Endodermal cell (in vitro differentiated cells): Measurements from ENCODE around the gene ACADS. TPM values are rescaled to one million over a fixed set of nuclear protein-coding genes. Genes with fewer than 3 reads are reported as not detected.
A peak's percentile ranks its signal among the peaks of the same experiment; 100 is the strongest.

ENCODE experiments used
- DNase-seq: peaks from one replicate; pipeline ENCODE4 v3.0.0-alpha.2; 2017
- H3K27ac ChIP-seq: 2 replicates; pipeline ENCODE4 v1.5.1; 2013; ENCODE audit warnings: mild to moderate bottlenecking, low read depth, low read length, moderate library complexity
- H3K27me3 ChIP-seq: 2 replicates; pipeline ENCODE4 v1.6.1; 2013; ENCODE audit warnings: mild to moderate bottlenecking, low read length, moderate library complexity; ENCODE audit not compliant: insufficient read depth, control insufficient read depth, poor library complexity, severe bottlenecking
- H3K36me3 ChIP-seq: 2 replicates; pipeline ENCODE4 v1.7.0; 2013; ENCODE audit warnings: mild to moderate bottlenecking, low read length, moderate library complexity; ENCODE audit not compliant: control insufficient read depth, insufficient read depth
- H3K4me1 ChIP-seq: one replicate; pipeline ENCODE4 v1.7.0; 2013; ENCODE audit warnings: low read length; ENCODE audit not compliant: control insufficient read depth, insufficient read depth
- H3K4me3 ChIP-seq: 2 replicates; pipeline ENCODE4 v1.5.1; 2013; ENCODE audit warnings: mild to moderate bottlenecking, low read length, moderate library complexity
- H3K9ac ChIP-seq: 2 replicates; pipeline ENCODE4 v1.6.1; 2013; ENCODE audit warnings: mild to moderate bottlenecking, low read length, moderate library complexity; ENCODE audit not compliant: poor library complexity, severe bottlenecking; ENCODE audit errors: extremely low read depth
- H3K9me3 ChIP-seq: 2 replicates; pipeline ENCODE4 v1.6.1; 2013; ENCODE audit warnings: mild to moderate bottlenecking, low read length, moderate library complexity; ENCODE audit not compliant: control insufficient read depth
- H3K27ac Mint-ChIP-seq: 2 replicates; pipeline ENCODE4 v1.8.0; 2020; ENCODE audit warnings: mixed read lengths
- H3K27me3 Mint-ChIP-seq: 2 replicates; pipeline ENCODE4 v1.8.0; 2021; ENCODE audit warnings: mild to moderate bottlenecking, mixed read lengths; ENCODE audit not compliant: insufficient read depth
- H3K36me3 Mint-ChIP-seq: 2 replicates; pipeline ENCODE4 v1.8.0; 2020; ENCODE audit warnings: low read depth, mixed read lengths
- H3K4me1 Mint-ChIP-seq: 2 replicates; pipeline ENCODE4 v1.8.0; 2020; ENCODE audit warnings: mixed read lengths
- H3K4me3 Mint-ChIP-seq: 2 replicates; pipeline ENCODE4 v1.8.0; 2020; ENCODE audit warnings: mild to moderate bottlenecking, moderate library complexity, mixed read lengths
- H3K9me3 Mint-ChIP-seq: 2 replicates; pipeline ENCODE4 v1.8.0; 2020; ENCODE audit warnings: mild to moderate bottlenecking, mixed read lengths
- CTCF ChIP-seq: fragments of 200-600 bp; sonication (generic); conservative IDR thresholded peaks from 2 replicates; pipeline ENCODE4 v1.5.0; 2021; ENCODE audit warnings: antibody characterized with exemption, mild to moderate bottlenecking
- WGBS, 2 experiments: methylation state at CpG; one replicate each; pipeline versions ENCODE4 v1.1.5 to v1.1.7; 2013; ENCODE audit warnings: missing lambda C conversion rate in 2 of 2, mixed read lengths in 1 of 2; ENCODE audit not compliant: insufficient coverage in 1 of 2, insufficient read length in 1 of 2; 5-methylcytosine and 5-hydroxymethylcytosine counted together
- total RNA-seq, 2 donors: library from RNA; stranded (reverse); fragmentation: NEBNext Ultra II Directional in 1 of 2; extraction: Animal tissue kit (Norgen Biotek cat#: 25700) in 1 of 2; gene quantifications; 2 replicates in 1 of 2; 3 replicates in 1 of 2; pipeline ENCODE4 v1.2.1, GENCODE V29; 2021

The ACADS gene
- total RNA-seq, 2 donors from 2014 or later = 8.0 to 9.2 TPM

DNA sequence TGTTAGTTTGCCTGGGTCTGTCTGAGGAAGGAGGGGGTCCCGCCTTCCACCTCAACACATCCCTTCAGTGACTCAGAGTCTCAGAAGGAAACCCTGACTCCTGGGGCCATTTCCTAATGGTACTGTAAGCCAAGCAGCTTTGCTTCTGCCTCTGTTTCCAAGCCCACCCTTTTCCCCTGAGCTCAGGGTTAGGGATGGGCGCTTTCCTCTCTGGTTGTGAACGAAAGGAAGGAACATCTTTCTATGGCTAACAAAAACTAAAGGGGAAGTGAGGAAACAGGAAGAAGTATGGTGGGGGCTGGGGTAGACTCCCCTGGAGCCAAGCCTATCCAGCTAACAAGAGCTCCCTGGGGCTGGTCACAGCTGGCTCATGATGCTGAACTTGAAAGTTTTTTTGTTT, 27.0 kb upstream of the ACADS start:
- H3K4me3 ChIP-seq = no peak overlapping the region
- no peaks in the 10 kb centered on the region for H3K9me3 ChIP-seq
- peaks cover 98% of the 10 kb centered on the region for H3K36me3 ChIP-seq
- WGBS, 2 experiments = 93% methylated on average over 3 of the region's 3 CpGs; no CpG with 5 or more reads in 1 of the 2 experiments
- Mint-ChIP-seq H3K27me3 (no peaks in the 10 kb centered on the region), H3K4me3 (no peak overlapping the region), H3K9me3 (no peaks in the 10 kb centered on the region), H3K4me1 (peaks cover 2% of the 10 kb centered on the region), H3K27ac (peak overlapping the region; percentile 48), H3K36me3 (peaks cover 76% of the 10 kb centered on the region)
- no peak for TF ChIP-seq CTCF
- H3K27me3 ChIP-seq = no peaks in the 10 kb centered on the region
- no peak overlapping the region for H3K9ac ChIP-seq
- DNase-seq = no peak
- H3K4me1 ChIP-seq = no peaks in the 10 kb centered on the region
- H3K27ac ChIP-seq = no peak overlapping the region

GRCh38 chr12:120699553-120699952, 26.1 kb upstream of the ACADS start:
- peaks cover 68% of the 10 kb centered on the region for H3K36me3 Mint-ChIP-seq
- WGBS, 2 experiments = 96% methylated on average over 4 to 7 of the region's 7 CpGs
- Histone ChIP-seq H3K27ac (no peak overlapping the region), H3K4me1 (no peaks in the 10 kb centered on the region), H3K36me3 (peaks cover 92% of the 10 kb centered on the region), H3K9ac (no peak overlapping the region), H3K27me3 (no peaks in the 10 kb centered on the region), H3K4me3 (no peak overlapping the region), H3K9me3 (no peaks in the 10 kb centered on the region)
- no peak overlapping the region for H3K4me3 Mint-ChIP-seq
- DNase-seq = no peak
- no peak for TF ChIP-seq CTCF
- H3K27ac Mint-ChIP-seq = no peak overlapping the region
- no peaks in the 10 kb centered on the region for H3K9me3 Mint-ChIP-seq
- H3K27me3 Mint-ChIP-seq = no peaks in the 10 kb centered on the region
- peaks cover 2% of the 10 kb centered on the region for H3K4me1 Mint-ChIP-seq

- H3K27me3 ChIP-seq = no peaks in the 10 kb centered on the region
- H3K27me3 Mint-ChIP-seq = no peaks in the 10 kb centered on the region
- no peak overlapping the region for H3K9ac ChIP-seq
- H3K4me1 ChIP-seq = no peaks in the 10 kb centered on the region
- no peak overlapping the region for H3K4me3 ChIP-seq
- no peak overlapping the region for H3K27ac ChIP-seq
- H3K36me3 Mint-ChIP-seq = peaks cover 57% of the 10 kb centered on the region
- peaks cover 2% of the 10 kb centered on the region for H3K4me1 Mint-ChIP-seq
- no peak overlapping the region for H3K4me3 Mint-ChIP-seq
- H3K9me3 ChIP-seq = no peaks in the 10 kb centered on the region
- TF ChIP-seq CTCF = no peak
- peaks cover 89% of the 10 kb centered on the region for H3K36me3 ChIP-seq
- H3K9me3 Mint-ChIP-seq = no peaks in the 10 kb centered on the region
- peak overlapping the region; percentile 11 for H3K27ac Mint-ChIP-seq
- 94 to 100% methylated on average over 5 of the region's 5 CpGs for WGBS, 2 experiments
- no peak for DNase-seq
These were observed 24.7 kb upstream of the ACADS start for GRCh38 chr12:120700886-120701285.
